HG02840 (cell line): Measurements from ENCODE around the gene PGM5.

Experiments used
- ATAC-seq: cut with Tn5 transposase; IDR thresholded peaks from one replicate; pipeline ENCODE4 v1.9.1; 2021; ENCODE audit warnings: mild to moderate bottlenecking, moderate library complexity, moderate number of reproducible peaks; ENCODE audit not compliant: unreplicated experiment, low FRiP score

Gene PGM5

DNA sequence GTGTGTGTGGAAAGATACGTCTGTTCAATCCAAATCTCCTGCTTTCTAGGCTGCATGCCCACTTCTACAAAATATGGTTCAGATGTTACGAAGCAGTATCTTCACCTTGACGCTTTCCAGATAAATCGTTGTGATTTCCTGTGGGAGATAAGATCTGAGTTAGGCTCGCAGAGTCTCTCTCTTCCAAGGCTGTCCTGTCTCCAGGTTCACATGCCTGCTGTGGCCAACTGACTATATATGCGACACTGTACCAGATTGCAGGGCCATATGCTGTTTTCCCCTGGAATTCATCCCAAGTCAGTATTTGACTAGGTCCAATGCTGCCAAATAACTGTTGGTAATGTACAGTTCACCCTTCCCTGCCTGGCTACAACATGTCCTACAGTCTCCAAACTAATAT lies 136.4 kb downstream of the PGM5 start:
- no peak for ATAC-seq

DNA sequence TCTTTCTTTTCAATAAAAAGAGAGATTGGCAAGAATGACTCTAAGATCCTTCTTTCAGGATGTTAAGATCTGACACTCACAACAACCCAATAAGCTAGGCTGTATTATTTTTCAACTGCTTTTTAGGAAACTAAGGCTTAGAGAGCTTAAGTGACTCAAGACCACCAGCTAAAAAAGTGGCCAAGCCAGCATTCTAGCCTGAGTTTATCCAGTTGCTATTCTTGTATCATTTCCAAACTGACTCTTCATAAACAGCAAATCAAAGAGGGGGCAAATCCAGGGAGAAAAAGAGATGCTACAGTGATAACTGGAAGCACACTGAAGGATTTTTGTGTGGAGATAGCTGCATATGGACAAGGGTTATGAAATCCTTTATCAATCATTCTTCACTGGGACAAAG lies 137.1 kb downstream of the PGM5 start:
- no peak for ATAC-seq

DNA sequence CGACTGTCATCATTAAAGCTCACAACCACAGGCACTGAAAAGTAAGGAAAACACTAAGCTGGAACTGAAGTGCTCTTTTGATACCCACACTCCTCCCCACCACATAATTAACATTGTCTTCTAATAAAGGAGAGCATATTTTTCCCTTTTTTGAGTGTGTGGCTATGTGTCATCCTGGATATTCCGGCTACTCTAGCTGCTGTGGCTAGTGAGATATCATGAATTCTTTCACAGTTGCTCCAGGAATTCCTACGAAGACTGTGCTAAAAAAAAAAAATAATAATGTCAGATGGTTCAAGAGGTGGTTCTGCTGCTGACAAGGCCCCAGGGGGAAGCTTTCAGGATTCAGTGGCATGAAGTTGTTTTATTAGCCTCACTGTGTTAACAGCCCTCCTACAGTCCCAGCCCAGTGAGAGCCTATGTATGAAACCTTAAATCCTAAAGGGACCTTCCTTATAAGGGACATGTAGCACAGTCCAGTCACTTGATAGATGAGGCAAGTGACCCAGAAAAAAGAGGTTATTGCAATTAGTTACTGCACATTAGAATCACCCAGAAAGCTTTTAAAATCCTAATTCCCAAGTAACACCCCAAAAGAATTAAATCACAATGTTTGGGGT lies 137.7 kb downstream of the PGM5 start:
- no peak for ATAC-seq

DNA sequence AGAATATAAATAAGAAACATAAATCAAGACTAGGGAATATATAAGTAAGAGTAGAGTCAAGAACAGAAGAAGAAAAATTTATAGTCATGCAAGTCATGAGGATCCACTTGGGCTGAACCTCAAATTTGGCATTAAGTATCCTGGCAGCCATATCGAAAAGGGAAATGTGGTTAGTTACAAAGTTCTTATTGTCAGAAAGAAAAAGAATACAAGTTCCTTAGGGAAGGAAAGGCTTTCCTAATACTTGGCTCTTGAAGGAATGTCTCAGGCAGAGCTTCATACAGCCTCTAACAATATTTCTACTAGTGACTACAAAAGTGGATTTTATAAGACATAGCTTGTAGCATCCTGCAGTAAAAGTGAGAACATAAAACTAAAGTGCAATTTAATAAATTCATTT lies 138.8 kb downstream of the PGM5 start:
- no peak for ATAC-seq

DNA sequence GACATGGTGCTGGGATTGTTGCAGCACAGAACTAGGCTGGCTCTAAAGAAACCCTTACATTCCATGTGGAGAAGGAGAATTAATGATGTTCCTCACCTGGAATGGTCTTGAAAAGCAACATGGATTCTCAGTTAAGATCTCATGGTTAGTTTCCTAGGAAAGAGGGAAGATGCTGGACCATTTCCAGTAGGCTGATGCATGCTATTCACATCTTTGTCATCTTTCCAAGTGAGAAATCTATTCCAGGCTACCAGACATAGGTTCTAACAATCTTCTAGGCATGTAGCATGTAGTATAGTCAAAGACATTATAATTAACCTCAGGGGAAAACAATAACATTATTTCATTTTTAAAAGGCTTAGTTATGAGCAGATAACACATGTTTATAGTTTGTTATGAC lies 139.9 kb downstream of the PGM5 start:
- ATAC-seq = no peak

DNA sequence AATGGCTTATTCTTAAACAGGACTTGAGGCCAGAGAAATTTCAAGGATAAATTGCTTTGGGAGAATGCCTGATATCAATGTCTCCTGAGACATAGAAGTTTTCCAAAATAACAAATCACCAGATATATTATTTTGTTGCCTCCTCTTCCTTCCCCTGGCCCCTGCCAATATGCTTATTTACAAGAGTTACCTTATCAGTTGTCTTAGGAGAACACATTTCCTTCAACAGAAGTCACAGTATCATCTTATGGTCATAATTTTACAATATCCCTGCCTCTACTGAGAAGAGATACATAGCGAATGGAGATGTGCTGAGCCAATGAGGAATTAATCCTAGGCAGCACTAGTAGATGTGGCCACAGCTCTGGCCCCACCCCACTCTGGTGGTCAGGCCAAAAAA lies 141.2 kb downstream of the PGM5 start:
- ATAC-seq = no peak

DNA sequence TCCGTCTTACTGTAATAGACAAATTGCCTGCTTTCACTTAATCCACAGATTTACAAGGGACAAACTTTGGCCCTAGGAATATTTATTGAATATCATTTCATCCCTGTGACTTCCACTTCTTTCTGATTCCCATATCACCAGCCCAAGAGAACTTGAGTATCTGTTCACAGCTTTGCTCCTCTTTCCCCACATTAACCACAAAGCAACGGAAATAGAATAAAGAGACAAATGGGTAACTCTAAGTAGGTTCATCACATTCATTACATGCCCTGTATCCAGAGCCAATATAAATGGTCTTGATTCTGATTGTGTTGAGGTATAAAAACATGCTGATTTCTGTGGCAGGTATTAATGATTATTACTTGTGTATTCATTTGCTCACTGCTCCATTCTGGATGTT lies 142.4 kb downstream of the PGM5 start:
- no peak for ATAC-seq

DNA sequence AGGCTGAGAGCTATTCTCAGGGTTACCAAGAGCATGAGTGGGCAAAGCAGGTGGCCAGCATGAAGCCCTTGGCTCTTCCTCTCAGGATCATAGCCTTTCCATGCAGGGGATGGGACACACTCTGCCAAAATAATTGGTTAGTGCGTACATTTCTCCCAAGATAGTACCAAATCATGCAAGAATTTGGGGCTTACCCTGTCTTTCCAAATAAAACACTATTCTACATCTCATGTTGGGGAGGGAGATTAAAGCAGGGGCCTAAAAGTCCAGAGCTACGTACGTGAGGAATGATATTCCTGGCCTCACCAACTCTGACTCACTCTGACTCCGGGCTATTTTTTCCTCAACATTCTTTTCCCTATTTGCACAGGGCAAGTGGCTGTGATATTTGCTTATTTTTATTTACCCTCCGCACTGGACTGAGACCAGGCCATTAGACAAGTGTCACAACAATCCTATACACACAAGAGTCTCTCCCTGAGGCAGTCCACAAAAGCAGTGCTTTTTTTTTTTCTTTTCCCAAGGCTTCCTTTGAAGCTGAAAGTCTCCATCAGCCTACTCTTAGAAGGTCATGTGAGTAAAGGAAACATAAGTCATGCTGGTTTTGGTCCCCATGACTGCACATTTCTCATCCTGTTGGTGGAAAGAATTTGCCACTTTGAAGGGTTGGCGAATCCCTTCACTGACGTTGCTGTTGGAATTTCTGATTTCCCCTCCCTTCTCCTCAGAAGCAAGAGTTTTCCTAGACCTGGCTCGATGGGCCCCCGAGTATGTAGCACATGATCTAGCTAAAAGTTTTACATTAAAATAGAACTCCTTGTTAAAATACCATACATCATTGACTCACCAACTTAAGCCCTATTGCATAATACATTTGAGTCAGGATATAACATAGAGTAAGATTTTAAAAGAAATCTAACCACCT lies 144.3 kb downstream of the PGM5 start:
- no peak for ATAC-seq

DNA sequence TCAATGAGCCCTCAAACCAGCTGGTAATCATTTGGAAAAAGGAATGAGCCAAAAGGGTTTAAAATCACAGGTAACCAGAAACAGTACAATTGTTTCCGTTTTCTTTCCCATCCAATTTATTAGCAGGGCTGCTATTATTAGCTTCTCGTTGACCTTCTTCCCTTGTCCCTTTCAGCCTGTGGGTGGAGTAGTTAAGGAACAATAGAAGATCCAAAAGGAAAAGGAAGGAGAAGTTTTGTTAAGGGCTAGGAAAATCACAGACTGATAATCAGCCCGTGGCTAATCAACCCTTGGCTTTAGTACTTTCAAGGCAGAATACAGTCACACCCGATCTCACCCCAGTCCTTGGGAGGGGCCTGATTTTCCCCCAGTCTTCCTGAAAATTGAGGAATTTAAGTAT lies 145.9 kb downstream of the PGM5 start:
- no peak for ATAC-seq

DNA sequence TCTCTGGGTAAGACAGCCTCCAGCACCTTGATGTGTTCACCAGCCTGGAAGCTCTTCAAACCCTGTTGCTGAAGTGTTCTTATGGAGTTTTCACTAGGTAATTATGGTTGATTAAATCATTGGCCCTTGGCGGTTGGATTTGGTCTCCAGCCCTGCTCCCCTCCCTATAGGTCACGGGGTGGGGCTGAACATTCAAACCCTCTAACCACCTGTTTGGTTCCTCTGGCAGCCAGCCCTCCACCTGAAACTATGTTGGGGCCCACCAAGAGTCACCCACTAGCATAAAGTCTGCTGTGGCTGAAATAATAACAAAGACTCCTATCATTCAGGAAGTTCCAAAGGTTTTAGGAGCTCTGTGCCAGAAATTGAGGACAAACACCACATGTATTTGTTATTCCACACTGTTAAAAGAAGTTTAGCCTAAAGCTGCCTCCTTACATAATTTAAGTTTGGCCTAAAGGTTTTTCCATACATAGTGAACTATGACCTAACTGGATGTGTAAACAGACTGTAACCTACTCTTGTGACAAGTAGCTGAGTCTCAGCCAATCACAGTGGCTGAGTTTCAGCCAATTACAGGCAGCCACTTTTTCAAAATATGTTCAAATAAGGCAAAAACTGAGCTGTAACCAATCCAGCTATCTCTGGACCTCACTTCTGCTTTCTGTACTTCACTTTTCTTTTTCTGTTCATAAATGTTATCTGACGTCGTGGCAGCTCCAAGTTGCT lies 149.4 kb downstream of the PGM5 start:
- no peak for ATAC-seq

DNA sequence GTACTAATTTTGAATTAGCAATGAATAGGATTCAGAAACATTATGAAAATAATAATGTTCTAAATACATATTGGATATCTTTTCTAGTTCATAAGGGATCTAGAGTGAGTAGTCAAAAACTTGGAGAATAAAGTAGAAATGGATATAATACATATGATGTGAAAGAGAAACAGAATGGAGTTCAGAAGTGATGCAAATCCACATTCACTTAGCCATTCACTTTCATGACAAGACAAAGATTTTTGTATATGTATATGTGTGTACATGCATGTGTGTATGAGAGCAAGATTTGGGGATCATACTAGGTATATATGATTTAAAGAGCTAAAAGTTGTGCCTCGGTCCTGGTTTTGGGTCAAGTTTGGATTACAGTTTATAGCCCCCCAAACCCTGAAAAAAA lies 150.1 kb downstream of the PGM5 start:
- ATAC-seq = no peak

DNA sequence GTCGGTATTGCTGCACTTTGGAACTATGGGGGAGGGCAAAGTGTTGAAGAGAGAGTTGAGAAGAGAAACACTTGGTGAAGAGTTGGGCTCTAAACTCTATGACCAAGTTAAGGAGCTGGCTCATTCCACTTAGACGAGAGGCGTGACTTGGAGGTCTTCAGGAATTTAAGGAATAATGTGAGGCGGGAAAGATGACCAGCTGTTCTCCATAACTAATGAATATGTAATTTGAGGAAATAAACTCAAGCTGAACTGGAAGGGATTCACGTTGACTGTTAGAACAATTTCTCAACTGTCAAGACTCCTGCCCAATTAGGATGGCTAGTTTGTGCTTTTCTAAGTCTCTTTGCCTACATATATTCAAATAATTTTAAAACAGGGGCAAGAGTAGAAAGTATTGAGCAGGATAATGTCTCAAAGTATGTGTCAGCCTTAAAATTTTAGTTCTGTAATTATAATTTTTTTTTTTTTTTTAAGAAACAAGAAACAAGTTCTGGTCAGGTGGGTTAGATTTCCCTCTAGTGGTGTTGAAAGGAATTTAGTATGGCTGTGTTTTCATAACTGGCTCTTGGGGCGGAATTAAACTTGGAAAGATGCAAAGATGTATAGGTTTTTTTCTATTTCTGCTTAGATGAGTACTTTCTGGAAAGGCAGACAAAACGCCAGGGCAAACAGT lies 150.9 kb downstream of the PGM5 start:
- ATAC-seq = no peak

DNA sequence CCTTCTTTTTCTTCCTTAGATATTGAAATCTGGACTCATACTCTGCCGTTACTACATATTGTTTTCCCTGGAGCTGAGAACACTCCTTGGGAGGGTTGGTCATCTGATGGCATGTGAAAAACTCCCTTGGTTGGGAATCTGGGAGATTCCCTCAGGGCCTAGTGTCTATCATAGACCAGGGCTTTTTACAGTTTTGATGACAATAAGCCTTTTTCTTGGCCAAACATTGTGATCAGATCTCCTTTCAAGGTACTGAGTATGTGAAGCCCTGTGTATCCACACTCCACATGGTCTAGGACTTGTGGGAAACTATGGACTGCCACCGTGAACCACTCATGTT lies 151.4 kb downstream of the PGM5 start:
- no peak for ATAC-seq

DNA sequence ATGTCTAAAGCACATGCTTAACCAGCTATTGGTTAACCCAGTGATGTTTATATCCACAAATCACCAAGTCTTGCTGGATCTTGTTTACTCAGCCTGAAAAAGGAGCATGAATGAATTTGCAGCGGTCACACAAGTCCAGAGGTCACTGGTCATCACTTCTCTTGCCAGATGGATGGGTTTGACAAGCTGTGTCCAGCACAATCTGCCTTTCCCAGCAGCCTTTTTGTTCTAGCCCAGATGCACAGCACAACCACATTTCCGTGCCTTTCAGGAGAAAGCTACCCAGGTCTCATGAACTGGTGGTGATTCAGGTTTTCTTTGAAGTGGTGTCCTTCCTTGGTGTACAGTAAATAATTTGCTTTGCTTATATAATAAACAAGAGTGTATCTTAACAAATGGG lies 152.1 kb downstream of the PGM5 start:
- no peak for ATAC-seq

DNA sequence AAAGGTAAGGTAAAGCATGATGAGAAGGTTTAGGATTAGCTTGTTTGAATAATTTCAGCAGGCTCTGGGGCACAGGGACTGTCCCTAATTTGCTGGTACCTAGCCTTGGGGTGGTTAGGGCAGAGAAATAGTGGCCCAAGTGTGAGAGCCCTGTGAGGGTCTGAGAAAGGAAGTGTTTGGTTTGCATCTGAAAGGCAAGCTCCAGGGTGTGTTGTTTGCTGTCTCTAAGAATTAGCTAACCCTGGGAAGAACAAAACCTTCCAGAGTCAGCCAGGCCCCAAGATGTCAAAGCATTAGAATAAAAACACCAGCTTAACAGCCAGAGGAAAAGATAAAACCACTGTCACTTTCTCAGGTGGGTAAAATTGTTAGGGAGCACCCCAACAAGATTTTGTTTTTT lies 153.3 kb downstream of the PGM5 start:
- no peak for ATAC-seq

DNA sequence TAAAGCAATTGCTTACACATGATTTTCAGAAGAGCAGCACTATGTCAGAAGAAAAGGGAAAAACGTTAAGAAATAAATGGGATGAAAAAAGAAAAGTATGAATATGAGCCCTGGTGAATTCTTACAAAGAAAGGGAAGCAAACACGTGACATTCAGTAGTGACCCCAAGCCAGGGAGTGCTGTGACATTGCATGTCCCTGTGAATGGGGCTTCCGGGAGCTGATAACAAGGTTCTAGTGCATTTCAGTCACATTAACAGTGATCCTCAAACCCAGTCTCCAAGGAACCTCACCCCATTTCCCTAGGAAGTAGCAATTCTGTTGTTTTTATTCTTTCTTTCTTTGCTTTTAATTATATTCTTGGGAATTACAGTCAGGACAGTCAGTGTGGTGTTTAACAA lies 157.0 kb downstream of the PGM5 start:
- no peak for ATAC-seq

DNA sequence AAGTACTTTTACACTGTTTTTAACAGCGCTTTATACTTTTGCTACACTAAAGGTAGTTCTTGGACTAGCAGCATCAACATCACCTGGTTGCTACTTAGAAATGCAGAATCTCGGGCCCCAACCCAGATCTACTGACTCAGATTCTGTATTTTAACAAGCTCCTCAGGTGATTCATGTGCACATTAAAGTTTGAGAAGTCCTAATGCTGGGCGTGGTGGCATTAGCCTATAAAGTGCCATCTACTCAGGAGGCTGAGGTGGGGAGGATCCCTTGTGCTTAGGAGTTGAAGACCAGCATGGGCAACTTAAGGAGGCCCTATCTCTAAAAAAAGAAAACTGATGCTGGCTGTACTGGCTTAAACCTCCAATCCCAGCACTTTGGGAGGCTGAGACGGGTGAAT lies 157.6 kb downstream of the PGM5 start:
- no peak for ATAC-seq

DNA sequence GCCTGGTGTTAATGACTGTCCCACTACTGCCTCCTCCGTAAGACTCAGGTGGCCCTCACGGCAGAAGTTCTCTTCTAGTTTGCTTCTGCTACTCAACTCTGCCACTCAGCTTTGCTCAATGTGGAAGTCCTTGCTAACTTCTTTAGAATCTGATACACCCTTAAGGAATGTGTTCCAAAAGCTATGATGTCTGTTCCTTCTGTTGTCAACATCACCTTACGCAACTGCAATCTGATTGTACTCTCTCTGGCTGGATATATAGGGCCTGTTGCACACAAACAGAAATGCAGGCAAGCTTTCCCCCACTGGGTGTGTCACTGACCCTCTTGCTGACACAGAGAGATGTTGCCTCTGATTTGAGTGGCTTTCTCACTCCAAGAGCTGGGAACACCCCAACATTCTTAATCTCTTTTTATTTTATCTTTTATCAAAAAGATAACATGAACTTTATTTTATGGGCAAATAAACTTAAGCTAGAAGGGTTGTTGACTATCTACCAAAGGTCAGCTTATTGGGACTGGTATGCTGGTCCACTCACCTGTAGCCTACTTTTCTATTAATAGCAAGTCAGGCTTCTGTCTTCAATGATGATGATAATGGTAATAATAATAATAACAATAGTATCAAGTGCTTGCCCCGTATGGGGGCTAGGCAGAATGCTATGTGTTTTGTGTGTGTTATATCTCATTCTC lies 159.1 kb downstream of the PGM5 start:
- ATAC-seq = no peak

DNA sequence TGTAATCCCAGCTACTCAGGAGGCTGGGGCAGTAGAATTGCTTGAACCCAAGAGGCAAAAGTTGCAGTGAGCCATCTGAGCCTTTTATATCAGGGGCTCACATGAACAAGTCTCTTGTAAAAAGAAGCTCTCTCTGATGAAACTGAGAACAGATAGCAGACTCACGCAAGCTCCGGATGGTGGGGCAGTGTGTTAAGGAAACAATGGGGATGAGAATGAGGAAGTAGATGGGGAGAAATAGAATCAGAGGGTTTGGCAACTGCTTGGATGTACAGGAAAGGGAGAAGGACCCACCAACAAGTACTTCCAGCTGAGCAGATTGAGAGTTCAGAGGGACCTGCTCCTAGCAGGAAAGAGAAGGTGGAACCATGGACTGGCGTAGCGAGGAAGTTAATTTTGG lies 165.7 kb downstream of the PGM5 start:
- ATAC-seq = no peak

DNA sequence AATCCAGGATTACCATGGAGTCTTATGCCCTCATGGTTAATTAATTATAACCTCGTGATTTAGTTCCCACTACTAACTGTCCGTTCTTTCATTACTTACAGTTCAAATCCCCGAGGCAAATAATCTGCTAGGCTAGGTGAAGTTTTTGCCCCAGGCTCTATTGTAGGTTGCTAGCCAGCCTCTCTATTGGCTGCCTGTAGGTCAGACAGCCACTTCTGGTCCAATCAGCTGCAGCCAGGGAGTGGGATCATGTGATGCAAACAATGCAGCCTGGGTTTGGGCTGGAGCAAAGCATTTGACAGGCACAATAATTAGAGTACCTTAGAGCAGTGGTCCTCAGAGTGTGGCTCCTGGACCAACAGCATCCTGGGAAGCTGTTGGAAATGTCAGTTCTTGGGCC lies 166.5 kb downstream of the PGM5 start:
- ATAC-seq = no peak
